Neural cell (in vitro differentiated cells): ENCODE results near the gene FAM236D. TPM values are rescaled to one million over a fixed set of nuclear protein-coding genes. Genes with fewer than 3 reads are reported as not detected.
"Not testable (repeated sequence)": the region's sequence is repeated elsewhere in the genome, so short reads cannot be mapped to it uniquely, and the experiment has no call there.

Experiments
- H2AFZ ChIP-seq: fragments of 200-600, 300-800 bp; sonication (generic), shearing (Covaris generic); 2 replicates; pipeline ENCODE4 v1.6.0; 2014; ENCODE audit warnings: low read depth, mild to moderate bottlenecking, antibody characterized with exemption, low read length, moderate library complexity
- H3F3A ChIP-seq: fragments of 200-600 bp; shearing (Covaris generic); 2 replicates; pipeline ENCODE4 v1.6.1; 2016; ENCODE audit warnings: mild to moderate bottlenecking, moderate library complexity, mixed read lengths, antibody characterized with exemption, low read length; ENCODE audit not compliant: insufficient read depth, poor library complexity, severe bottlenecking
- H3K27ac ChIP-seq: fragments of 200-600, 300-800 bp; sonication (generic), shearing (Covaris generic); 2 replicates; pipeline ENCODE4 v1.5.1; 2014; ENCODE audit warnings: mild to moderate bottlenecking, low read length, moderate library complexity
- H3K27me3 ChIP-seq: fragments of 300-800, 200-600 bp; sonication (generic), shearing (Covaris generic); 2 replicates; pipeline ENCODE4 v1.6.0; 2014; ENCODE audit warnings: mild to moderate bottlenecking, low read depth, low read length, moderate library complexity; ENCODE audit not compliant: insufficient read depth
- H3K36me3 ChIP-seq: fragments of 300-800, 200-600 bp; sonication (generic), shearing (Covaris generic); 2 replicates; pipeline ENCODE4 v1.5.1; 2014; ENCODE audit warnings: mild to moderate bottlenecking, antibody characterized with exemption, low read length, moderate library complexity; ENCODE audit not compliant: insufficient read depth
- H3K4me2 ChIP-seq: fragments of 300-800, 200-600 bp; sonication (generic), shearing (Covaris generic); 2 replicates; pipeline ENCODE4 v1.6.0; 2014; ENCODE audit warnings: mild to moderate bottlenecking, low read length
- H3K4me3 ChIP-seq: fragments of 300-800, 200-600 bp; sonication (generic), shearing (Covaris generic); 2 replicates; pipeline ENCODE4 v1.5.1; 2014; ENCODE audit warnings: mild to moderate bottlenecking, low read length, moderate library complexity
- H3K79me2 ChIP-seq: fragments of 200-600 bp; shearing (Covaris generic); replicated peaks from 2 replicates; pipeline ENCODE4 v1.6.0; 2014; ENCODE audit warnings: mild to moderate bottlenecking, low read length, moderate library complexity; ENCODE audit not compliant: insufficient read depth
- H3K9ac ChIP-seq: fragments of 300-800, 200-600 bp; sonication (generic), shearing (Covaris generic); 2 replicates; pipeline ENCODE4 v1.6.1; 2016; ENCODE audit warnings: mild to moderate bottlenecking, low read length, mixed read lengths
- H3K9me2 ChIP-seq: fragments of 200-600 bp; shearing (Covaris generic); 2 replicates; pipeline ENCODE4 v1.6.1; 2016; ENCODE audit warnings: mild to moderate bottlenecking, low read length, mixed read lengths; ENCODE audit not compliant: insufficient read depth
- H3K9me3 ChIP-seq: fragments of 200-600, 300-800 bp; sonication (generic), shearing (Covaris generic); 2 replicates; pipeline ENCODE4 v1.6.1; 2016; ENCODE audit warnings: mild to moderate bottlenecking, mixed run types, low read length, moderate library complexity, mixed read lengths
- H4K20me1 ChIP-seq: fragments of 200-600 bp; shearing (Covaris generic); 2 replicates; pipeline ENCODE4 v1.6.1; 2016; ENCODE audit warnings: mild to moderate bottlenecking, mixed run types; ENCODE audit not compliant: insufficient read depth
- polyA plus RNA-seq: library from polyadenylated mRNA; depleted of rRNA; stranded (reverse); fragments of >200 nt; gene quantifications from 2 replicates; pipeline ENCODE4 v1.2.3, GENCODE V29; 2014

The FAM236D gene
- polyA plus RNA-seq, 1 donor from 2014 or later: not detected

- not testable (repeated sequence) for H4K20me1 ChIP-seq, H3K36me3 ChIP-seq, H3K79me2 ChIP-seq, H3K4me3 ChIP-seq, H3K9me3 ChIP-seq, H3K9ac ChIP-seq, H3K9me2 ChIP-seq, H3K4me2 ChIP-seq, H3K27ac ChIP-seq, H3K27me3 ChIP-seq, H3F3A ChIP-seq, H2AFZ ChIP-seq
Observed at GRCh38 chrX:72778146-72778545, 29.9 kb downstream of the FAM236D start.

DNA sequence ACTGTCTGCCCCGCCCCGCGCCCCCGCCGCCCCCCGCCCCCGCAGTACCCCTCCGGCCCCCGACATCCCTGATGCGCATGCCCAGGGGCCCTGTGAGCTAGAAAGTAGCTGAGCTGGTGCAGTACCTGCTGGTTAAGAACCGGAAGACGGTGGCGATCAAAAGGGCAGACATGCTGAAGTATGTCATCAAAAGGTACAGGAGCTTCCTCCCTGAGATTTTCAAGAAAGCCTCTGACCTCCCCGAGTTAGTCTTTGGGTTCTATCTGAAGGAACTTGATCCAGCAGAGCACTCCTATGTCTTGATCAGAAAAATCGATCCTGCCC, 30.6 kb downstream of the FAM236D start:
- not testable (repeated sequence) for H3K9me3 ChIP-seq, H3K27ac ChIP-seq

GRCh38 chrX:72776653-72777466, 31.1 kb downstream of the FAM236D start, which contains the start of gene DMRTC1B:
TSS of gene DMRTC1B (plus strand) at chrX:72776890. CDS start at chrX:72845136, 68,246 bp downstream.
- H3K9me2 ChIP-seq, H3K4me2 ChIP-seq, H3K36me3 ChIP-seq, H3K4me3 ChIP-seq, H4K20me1 ChIP-seq, H3K9me3 ChIP-seq, H3K27ac ChIP-seq, H3F3A ChIP-seq, H2AFZ ChIP-seq, H3K79me2 ChIP-seq, H3K9ac ChIP-seq, H3K27me3 ChIP-seq: not testable (repeated sequence)

More for the DNA sequence above, 30.6 kb downstream of the FAM236D start:
- not testable (repeated sequence) for H3F3A ChIP-seq, H3K4me3 ChIP-seq, H3K9ac ChIP-seq, H3K36me3 ChIP-seq, H3K4me2 ChIP-seq, H3K9me2 ChIP-seq, H4K20me1 ChIP-seq, H3K27me3 ChIP-seq, H2AFZ ChIP-seq, H3K79me2 ChIP-seq

DNA sequence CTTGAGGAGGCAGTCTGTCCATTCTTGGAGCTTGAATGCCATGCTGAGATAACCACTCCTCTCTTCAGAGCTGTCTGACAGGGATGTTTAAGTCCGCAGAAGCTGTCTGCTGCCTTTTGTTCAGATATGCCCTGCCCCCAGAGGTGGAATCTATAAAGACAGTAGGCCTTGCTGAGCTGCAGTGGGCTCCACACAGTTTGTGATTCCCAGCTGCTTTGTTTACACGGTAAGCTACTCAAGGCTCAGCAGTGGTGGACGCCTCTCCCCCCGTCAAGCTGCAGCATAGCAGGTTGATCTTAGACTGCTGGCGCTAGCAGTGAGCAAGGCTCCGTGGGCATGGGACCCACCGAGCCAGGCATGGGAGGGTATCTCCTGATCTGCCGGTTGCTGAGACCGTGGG, 47.6 kb downstream of the FAM236D start:
- not testable (repeated sequence) for H2AFZ ChIP-seq, H3K27me3 ChIP-seq, H3K27ac ChIP-seq

More for the DNA sequence above, 47.6 kb downstream of the FAM236D start:
- not testable (repeated sequence) for H4K20me1 ChIP-seq, H3K36me3 ChIP-seq, H3K4me2 ChIP-seq, H3K79me2 ChIP-seq, H3F3A ChIP-seq, H3K9ac ChIP-seq, H3K9me2 ChIP-seq, H3K4me3 ChIP-seq, H3K9me3 ChIP-seq

Other genes with a start within 250 kb of the FAM236D start
- gene HDAC8, start 235.4 kb downstream of the FAM236D start, polyA plus RNA-seq: 42.9 and 54.0 TPM in 2 replicates
- 2.7 and 3.8 TPM in 2 replicates for gene PHKA1, start 93.9 kb downstream of the FAM236D start, polyA plus RNA-seq
- gene DMRTC1B, start 31.3 kb downstream of the FAM236D start, polyA plus RNA-seq: 1.7 and 2.7 TPM in 2 replicates
- gene FAM236B, start 25.6 kb downstream of the FAM236D start, polyA plus RNA-seq: not detected in 2 replicates
- not detected in 2 replicates for gene FAM236C, start 104.4 kb upstream of the FAM236D start, polyA plus RNA-seq
- gene FAM236A, start 130.0 kb upstream of the FAM236D start, polyA plus RNA-seq: not detected in 2 replicates
- gene DMRTC1, start 135.6 kb upstream of the FAM236D start, polyA plus RNA-seq: 1.8 TPM in 1 of 2 replicates, not detected in the other
- gene PABPC1L2B, start 194.7 kb upstream of the FAM236D start, polyA plus RNA-seq: not detected in 2 replicates